AG04449 (cell line): ENCODE results near the gene DPF3.

Source experiments
- CTCF ChIA-PET: fragments of 350-600 bp; formaldehyde crosslinking; extraction: SDS; loops from one replicate; lab custom pipeline; 2021; ENCODE audit warnings: antibody characterized with exemption; lab: Yijun Ruan, JAX
- POLR2A ChIA-PET: fragments of 400-600, 350-600 bp; formaldehyde crosslinking; extraction: SDS; loops from one replicate; lab custom pipeline; 2020; ENCODE audit warnings: antibody characterized with exemption, inconsistent platforms; lab: Yijun Ruan, JAX
- DNase-seq: peaks from one replicate; pipeline ENCODE4 v3.0.0-alpha.2; 2010; ENCODE audit warnings: low read depth, low spot score
- H3K4me3 ChIP-seq: 2 replicates; pipeline ENCODE4 v1.5.1; 2011; ENCODE audit warnings: low read depth, mild to moderate bottlenecking, control low read depth, low read length
- CTCF ChIP-seq: IDR thresholded peaks from one replicate; pipeline ENCODE4 v1.5.1; 2011; ENCODE audit warnings: mild to moderate bottlenecking, moderate library complexity, low read length, control low read depth, inconsistent platforms; ENCODE audit not compliant: insufficient read depth; ENCODE audit errors: missing control alignments

Gene DPF3

GRCh38 chr14:72605096-72605920 is 288.6 kb downstream of the DPF3 start:
- ChIA-PET POLR2A (no interaction called here), CTCF (interaction anchor here (1.0 kb wide), 1 partner anchor 91 kb away, joined by 3 read pairs; no protein-coding TSS in a partner anchor)
- no peak overlapping the region for H3K4me3 ChIP-seq
- no peak for TF ChIP-seq CTCF
- DNase-seq, result no peak

GRCh38 chr14:72604133-72604532 is 289.8 kb downstream of the DPF3 start:
- H3K4me3 ChIP-seq, result no peak overlapping the region
- no peak for DNase-seq
- CTCF ChIA-PET, result interaction anchor here (0.5 kb wide), 1 partner anchor 178 kb away, joined by 3 read pairs; no protein-coding TSS in a partner anchor
- TF ChIP-seq CTCF, result no peak
- POLR2A ChIA-PET, result no interaction called here

- peak; percentile 37 for DNase-seq
- TF ChIP-seq CTCF, result no peak
- H3K4me3 ChIP-seq, result no peak overlapping the region
- CTCF ChIA-PET, result interaction anchor here (0.5 kb wide), 1 partner anchor 178 kb away, joined by 3 read pairs; no protein-coding TSS in a partner anchor
- POLR2A ChIA-PET, result no interaction called here
Observed at GRCh38 chr14:72603639-72604038, 290.3 kb downstream of the DPF3 start.

GRCh38 chr14:72600551-72601330 is 293.2 kb downstream of the DPF3 start:
- ChIA-PET POLR2A (no interaction called here), CTCF (interaction anchor here (0.6 kb wide), 1 partner anchor 35 kb away, joined by 3 read pairs; no protein-coding TSS in a partner anchor)
- no peak overlapping the region for H3K4me3 ChIP-seq
- DNase-seq, result no peak
- TF ChIP-seq CTCF, result no peak

- TF ChIP-seq CTCF, result no peak
- ChIA-PET POLR2A (interaction anchor here (0.7 kb wide), 1 partner anchor 32 kb away, joined by 4 read pairs; no protein-coding TSS in a partner anchor), CTCF (interaction anchor here (0.6 kb wide), 1 partner anchor 36 kb away, joined by 3 read pairs; no protein-coding TSS in a partner anchor)
- H3K4me3 ChIP-seq, result no peak overlapping the region
- DNase-seq, result no peak
Observed at GRCh38 chr14:72599579-72600470, 294.1 kb downstream of the DPF3 start.
